HCT116 (cell line): Measurements from ENCODE around the gene PTPRC. TPM values are rescaled to one million over a fixed set of nuclear protein-coding genes. Genes with fewer than 3 reads are reported as not detected.

Experiments used
- ATAC-seq: fragments of 200-7000 bp; cut with Tn5 transposase; 2 replicates; pipeline ENCODE4 v1.9.1; 2020; ENCODE audit warnings: mild to moderate bottlenecking, moderate library complexity
- BruUV-seq: library from RNA; stranded (reverse); fragments of 400-500 nt; replicated peaks from 2 replicates; lab custom pipeline; 2021; lab: Mats Ljungman, UMichigan
- CTCF ChIA-PET: fragments of 300-600 bp; sonication (Branson Sonifier 250); formaldehyde crosslinking; loops from one replicate; lab custom pipeline; 2021; ENCODE audit warnings: antibody characterized with exemption; lab: Charles Lee
- POLR2A ChIA-PET: fragments of 300-600, 350-600 bp; sonication (Branson Sonifier 250); formaldehyde crosslinking; loops from one replicate; lab custom pipeline; 2021; ENCODE audit warnings: antibody characterized with exemption; lab: Charles Lee
- RAD21 ChIA-PET, 2 experiments: fragments of 300-600 bp; sonication (Branson Sonifier 250); formaldehyde crosslinking; loops; one replicate each; lab custom pipeline; 2023; ENCODE audit warnings: low total read pairs in 2 of 2; ENCODE audit not compliant: uncharacterized antibody in 2 of 2, unreplicated experiment in 2 of 2, low non-redundant PET in 1 of 2; lab: Charles Lee
- DNase-seq: peaks from one replicate; pipeline ENCODE4 v3.0.0-alpha.2; 2010; ENCODE audit warnings: low read depth, low spot score
- H2AFZ ChIP-seq: fragments of 200-600 bp; shearing (Covaris generic), sonication (generic); 2 replicates; pipeline ENCODE4 v1.6.1; 2017; ENCODE audit warnings: low read depth, mixed run types, mixed read lengths, antibody characterized with exemption, low read length; ENCODE audit not compliant: poor library complexity, severe bottlenecking
- H3K27ac ChIP-seq: 2 replicates; pipeline ENCODE4 v1.5.1; 2012; ENCODE audit warnings: low read depth, low read length
- H3K27me3 ChIP-seq: fragments of 200-600 bp; sonication (generic); 2 replicates; pipeline ENCODE4 v1.6.1; 2016; ENCODE audit warnings: mixed run types, low read length, mixed read lengths; ENCODE audit not compliant: insufficient read depth
- H3K36me3 ChIP-seq, 2 experiments: fragments of 200-500 bp in 1 of 2; fragments of 200-600 bp in 1 of 2; sonication (Bioruptor generic) in 1 of 2; sonication (generic) in 1 of 2; 2 replicates each; pipeline versions ENCODE4 v1.5.1 to v1.6.1; 2014 to 2016; ENCODE audit warnings: low read length in 2 of 2, inconsistent platforms in 1 of 2, mixed read lengths in 1 of 2, mixed run types in 1 of 2; ENCODE audit not compliant: insufficient read depth in 2 of 2, control insufficient read depth in 1 of 2
- H3K4me1 ChIP-seq, 2 experiments: fragments of 200-600 bp in 1 of 2; sonication (generic) in 1 of 2; 2 replicates each; pipeline versions ENCODE4 v1.5.1 to v1.6.1; 2012 to 2017; ENCODE audit warnings: low read length in 2 of 2, inconsistent platforms in 1 of 2, mild to moderate bottlenecking in 1 of 2, mixed read lengths in 1 of 2, mixed run types in 1 of 2, moderate library complexity in 1 of 2; ENCODE audit not compliant: insufficient read depth in 2 of 2, control insufficient read depth in 1 of 2
- H3K4me2 ChIP-seq: fragments of 200-600 bp; sonication (generic); 2 replicates; pipeline ENCODE4 v1.6.1; 2017; ENCODE audit warnings: mixed run types, low read length, mixed read lengths
- H3K4me3 ChIP-seq, 2 experiments: fragments of 200-600 bp in 1 of 2; sonication (generic) in 1 of 2; replicated peaks in 1 of 2; 2 replicates each; pipeline ENCODE4 v1.5.1; 2011 to 2016; ENCODE audit warnings: low read length in 2 of 2, control low read depth in 1 of 2, low read depth in 1 of 2, mild to moderate bottlenecking in 1 of 2, mixed read lengths in 1 of 2, mixed run types in 1 of 2
- H3K79me2 ChIP-seq: fragments of 200-600 bp; sonication (generic); 2 replicates; pipeline ENCODE4 v1.6.1; 2017; ENCODE audit warnings: mild to moderate bottlenecking, mixed run types, low read length, moderate library complexity, mixed read lengths; ENCODE audit not compliant: insufficient read depth
- H3K9ac ChIP-seq: fragments of 200-600 bp; sonication (generic); 2 replicates; pipeline ENCODE4 v1.6.1; 2016; ENCODE audit warnings: low read length, mixed read lengths
- H3K9me2 ChIP-seq: fragments of 200-600 bp; sonication (generic), shearing (Covaris generic); 2 replicates; pipeline ENCODE4 v1.6.1; 2017; ENCODE audit warnings: mixed run types, mild to moderate bottlenecking, moderate library complexity; ENCODE audit not compliant: insufficient read depth
- H3K9me3 ChIP-seq, 2 experiments: fragments of 200-500 bp in 1 of 2; fragments of 200-600 bp in 1 of 2; sonication (Bioruptor generic) in 1 of 2; sonication (generic) in 1 of 2; 2 replicates each; pipeline ENCODE4 v1.6.1; 2014 to 2017; ENCODE audit warnings: low read length in 2 of 2, mixed read lengths in 2 of 2, inconsistent platforms in 1 of 2, low read depth in 1 of 2, mild to moderate bottlenecking in 1 of 2, mixed run types in 1 of 2, moderate library complexity in 1 of 2; ENCODE audit not compliant: control insufficient read depth in 1 of 2, insufficient read depth in 1 of 2
- H4K20me1 ChIP-seq: fragments of 200-600 bp; sonication (generic), shearing (Covaris generic); 2 replicates; pipeline ENCODE4 v1.6.1; 2017; ENCODE audit warnings: mixed run types, mild to moderate bottlenecking, moderate library complexity; ENCODE audit not compliant: insufficient read depth
- CBX3 ChIP-seq: IDR thresholded peaks from 2 replicates; pipeline ENCODE4 v1.6.1; 2012; ENCODE audit warnings: low read depth
- EGR1 ChIP-seq: IDR thresholded peaks from 2 replicates; pipeline ENCODE4 v1.6.1; 2012; ENCODE audit warnings: low read depth
- ELF1 ChIP-seq: IDR thresholded peaks from 2 replicates; pipeline ENCODE4 v1.6.1; 2012; ENCODE audit warnings: low read depth, borderline replicate concordance
- EZH2phosphoT487 ChIP-seq: fragments of 200-600 bp; IDR thresholded peaks from 2 replicates; pipeline ENCODE4 v1.6.1; 2018; ENCODE audit warnings: antibody characterized with exemption, borderline replicate concordance
- POLR2A ChIP-seq: IDR thresholded peaks from 2 replicates; pipeline ENCODE4 v1.7.0; 2011; ENCODE audit warnings: borderline replicate concordance; ENCODE audit not compliant: insufficient read depth, insufficient read length; ENCODE audit errors: extremely low read depth
- RAD21 ChIP-seq: IDR thresholded peaks from 2 replicates; pipeline ENCODE4 v1.6.1; 2012; ENCODE audit warnings: low read depth, mild to moderate bottlenecking
- intact Hi-C: fragments of 100-400 bp; cut with micrococcal nuclease; formaldehyde crosslinking; loops from 2 replicates; pipeline ENCODE4 v1.10.0; 2022
- total RNA-seq: library from RNA; stranded (reverse); gene quantifications from one replicate; pipeline ENCODE4 v1.2.1, GENCODE V29; 2021; ENCODE audit not compliant: unreplicated experiment
- TF ChIP-seq, protein P1 (sequence below), 3 experiments: fragments of 200-600 bp in 1 of 3; sonication (generic) in 1 of 3; IDR thresholded peaks in 2 of 3; conservative IDR thresholded peaks in 1 of 3; 2 replicates each; pipeline ENCODE4 v1.5.1; 2012 to 2017; ENCODE audit warnings: low read depth in 2 of 3, low read length in 2 of 3, antibody characterized with exemption in 1 of 3, borderline replicate concordance in 1 of 3, control low read depth in 1 of 3, mild to moderate bottlenecking in 1 of 3, mixed read lengths in 1 of 3, mixed run types in 1 of 3, moderate library complexity in 1 of 3; ENCODE audit not compliant: insufficient read depth in 1 of 3
- TF ChIP-seq, protein P2 (sequence below): IDR thresholded peaks from 2 replicates; pipeline ENCODE4 v1.6.1; 2012

PTPRC gene
- total RNA-seq, 1 experiment from 2014 or later, result 1.2 TPM

DNA sequence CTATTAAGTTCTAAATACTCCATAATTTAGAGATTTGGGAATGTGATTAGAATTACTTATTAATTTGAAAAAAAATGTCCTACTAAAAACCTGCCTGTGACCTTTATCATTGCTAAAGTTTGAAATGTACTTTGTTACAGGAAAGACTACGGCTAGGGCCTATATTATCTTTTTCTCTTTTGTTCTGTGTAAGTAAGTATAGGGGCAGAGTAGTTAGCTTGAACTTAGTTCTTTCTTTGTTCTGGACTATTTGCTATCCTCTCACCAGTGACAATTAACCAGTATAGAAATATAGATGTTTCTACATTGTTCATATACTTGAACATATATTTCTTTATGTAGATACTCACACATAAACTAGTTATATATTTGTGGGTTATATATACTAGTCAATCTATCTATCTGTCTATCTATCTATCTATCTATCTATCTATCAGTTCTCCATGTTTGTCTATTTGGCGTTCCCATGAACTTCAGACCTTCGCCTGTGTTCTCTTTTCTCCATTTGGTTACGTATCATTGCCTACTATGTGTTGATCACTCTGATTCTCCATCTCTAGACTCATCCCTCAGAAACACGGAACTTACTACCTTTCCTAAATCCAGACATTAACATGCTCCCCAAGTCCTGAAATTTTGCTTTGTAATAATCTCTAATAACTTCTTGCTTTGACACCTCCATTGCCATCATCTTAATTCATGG, 3.3 kb downstream of the PTPRC start:
- POLR2A ChIA-PET, result no interaction called here
- BruUV-seq, result no TSS peak
- intact Hi-C loops, result no loop called here
- no peaks in the 10 kb centered on the region for H3K36me3 ChIP-seq
- H3K27ac ChIP-seq, result no peak overlapping the region
- no peak overlapping the region for H3K4me3 ChIP-seq
- DNase-seq, result no peak
- H3K9me3 ChIP-seq, result no peaks in the 10 kb centered on the region
- H2AFZ ChIP-seq, result no peak overlapping the region
- no peak for ATAC-seq
- TF ChIP-seq CBX3, result no peak
- no peak for TF ChIP-seq EZH2phosphoT487
- TF ChIP-seq ELF1, result no peak
- TF ChIP-seq, protein P1, sequence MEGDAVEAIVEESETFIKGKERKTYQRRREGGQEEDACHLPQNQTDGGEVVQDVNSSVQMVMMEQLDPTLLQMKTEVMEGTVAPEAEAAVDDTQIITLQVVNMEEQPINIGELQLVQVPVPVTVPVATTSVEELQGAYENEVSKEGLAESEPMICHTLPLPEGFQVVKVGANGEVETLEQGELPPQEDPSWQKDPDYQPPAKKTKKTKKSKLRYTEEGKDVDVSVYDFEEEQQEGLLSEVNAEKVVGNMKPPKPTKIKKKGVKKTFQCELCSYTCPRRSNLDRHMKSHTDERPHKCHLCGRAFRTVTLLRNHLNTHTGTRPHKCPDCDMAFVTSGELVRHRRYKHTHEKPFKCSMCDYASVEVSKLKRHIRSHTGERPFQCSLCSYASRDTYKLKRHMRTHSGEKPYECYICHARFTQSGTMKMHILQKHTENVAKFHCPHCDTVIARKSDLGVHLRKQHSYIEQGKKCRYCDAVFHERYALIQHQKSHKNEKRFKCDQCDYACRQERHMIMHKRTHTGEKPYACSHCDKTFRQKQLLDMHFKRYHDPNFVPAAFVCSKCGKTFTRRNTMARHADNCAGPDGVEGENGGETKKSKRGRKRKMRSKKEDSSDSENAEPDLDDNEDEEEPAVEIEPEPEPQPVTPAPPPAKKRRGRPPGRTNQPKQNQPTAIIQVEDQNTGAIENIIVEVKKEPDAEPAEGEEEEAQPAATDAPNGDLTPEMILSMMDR (IDR thresholded peaks at IDR 0.05 in 2 of 3, conservative IDR thresholded peaks at IDR 0.05 in 1 of 3; ENCODE audit: borderline replicate concordance in 1 of 3, insufficient read depth in 1 of 3, low read depth in 2 of 3, low read length in 2 of 3), result no peak
- no peak for TF ChIP-seq EGR1
- TF ChIP-seq, protein P2, sequence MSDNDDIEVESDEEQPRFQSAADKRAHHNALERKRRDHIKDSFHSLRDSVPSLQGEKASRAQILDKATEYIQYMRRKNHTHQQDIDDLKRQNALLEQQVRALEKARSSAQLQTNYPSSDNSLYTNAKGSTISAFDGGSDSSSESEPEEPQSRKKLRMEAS, result no peak
- no peak for TF ChIP-seq POLR2A
- no peak for TF ChIP-seq RAD21
- TF ChIP-seq, all 23 proteins: peak for 0
- ChIA-PET CTCF (no interaction called here), RAD21 (no interaction called here)
- Histone ChIP-seq H3K9ac (no peak overlapping the region), H3K9me2 (no peaks in the 10 kb centered on the region), H3K4me2 (no peak overlapping the region), H3K4me1 (no peaks in the 10 kb centered on the region), H3K79me2 (no peaks in the 10 kb centered on the region), H4K20me1 (no peaks in the 10 kb centered on the region), H3K27me3 (no peaks in the 10 kb centered on the region)
